ENCODE results near the gene FCHSD1.

FCHSD1 gene

DNA sequence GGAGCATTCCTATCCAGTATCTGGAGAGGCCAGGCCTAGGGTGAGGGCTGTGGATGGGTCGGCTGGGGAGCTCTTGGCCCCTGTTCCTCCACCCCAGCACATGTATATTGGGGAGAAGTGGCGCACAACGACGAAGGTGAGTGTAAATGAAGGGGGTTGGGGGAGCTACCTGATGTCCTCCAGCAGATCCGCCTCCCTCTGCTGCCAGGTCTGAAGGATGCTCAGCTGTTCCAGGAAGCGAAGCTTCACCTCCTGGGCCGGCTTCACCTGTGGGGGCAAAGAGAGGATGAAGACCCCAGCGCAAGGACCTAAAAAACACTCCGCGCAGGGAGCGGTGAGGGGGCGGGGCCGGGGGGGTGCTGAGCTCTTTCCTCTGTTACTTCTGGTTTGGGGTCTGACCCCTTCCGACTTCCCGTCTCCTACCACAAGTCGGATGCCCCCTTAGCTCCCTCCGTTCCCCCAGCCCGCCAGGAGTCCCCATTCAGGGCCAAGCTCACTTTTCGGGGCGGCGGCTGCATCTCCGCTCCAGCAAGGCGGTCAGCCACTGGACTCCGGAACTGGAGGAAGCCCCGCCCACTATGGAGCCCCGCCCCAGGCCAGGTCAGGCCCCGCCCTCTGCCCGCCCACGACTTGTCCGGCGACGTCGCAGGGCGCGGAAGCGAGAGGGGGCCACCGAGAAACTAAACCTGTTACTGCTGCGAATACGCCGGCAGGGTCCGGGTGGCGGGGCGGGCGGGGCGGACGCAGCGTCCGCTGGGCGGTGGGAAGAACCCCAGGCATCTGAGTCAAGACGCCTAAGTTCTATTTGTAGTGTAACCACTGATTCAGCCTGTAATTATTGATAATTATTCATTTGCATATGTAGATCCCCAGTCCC lies at the start of gene FCHSD1:
FCHSD1 (minus strand) TSS at position 568 of the 877 bp plus-strand sequence; CDS start at position 518, 50 bp downstream.
- DNase-seq = peak; percentile 9

- DNase-seq = no peak
These were observed 46.4 kb upstream of the FCHSD1 start for GRCh38 chr5:141697586-141697985.

DNA sequence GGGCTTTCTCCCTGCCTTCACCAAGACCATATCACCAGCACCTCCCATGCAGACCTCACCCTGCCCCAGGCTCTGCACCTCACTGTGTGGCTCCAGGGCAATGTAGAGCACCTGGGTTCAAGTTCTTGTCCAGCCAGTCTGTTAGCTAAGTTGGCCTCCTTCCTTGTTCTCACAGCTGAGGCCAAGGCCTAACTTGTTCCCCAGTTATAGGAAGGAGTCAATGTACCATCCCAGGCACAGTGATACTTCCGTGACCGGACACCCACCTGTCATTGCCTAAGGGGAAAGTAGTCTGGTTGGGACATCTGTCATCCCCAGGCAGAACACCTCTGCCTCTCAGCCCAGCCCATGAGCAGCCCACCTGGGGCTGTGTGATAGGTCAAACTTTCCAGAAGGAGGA lies 45.2 kb upstream of the FCHSD1 start:
- no peak for DNase-seq

- DNase-seq = no peak
These were observed 44.5 kb upstream of the FCHSD1 start for GRCh38 chr5:141695627-141696215.

DNA sequence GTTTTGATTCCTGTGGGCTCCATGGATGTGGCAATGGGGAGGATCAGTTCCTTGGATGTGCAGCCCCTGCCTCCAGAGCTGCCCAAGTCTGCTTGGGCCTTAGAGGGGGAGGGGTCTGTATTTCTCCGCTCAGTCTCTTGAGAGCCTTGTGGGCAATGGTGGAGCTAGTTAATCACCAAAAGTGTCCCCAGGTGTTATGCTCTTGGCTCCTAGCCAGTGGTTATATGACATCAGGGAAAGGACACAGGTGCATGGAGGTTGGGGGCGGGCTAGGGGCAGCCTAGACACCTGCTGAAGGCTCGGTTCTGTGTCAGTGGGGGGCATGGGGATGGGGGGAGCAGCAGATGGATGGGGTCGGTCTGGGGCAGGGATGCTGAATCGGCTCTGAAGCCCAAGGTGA lies 43.3 kb upstream of the FCHSD1 start:
- DNase-seq = no peak

DNA sequence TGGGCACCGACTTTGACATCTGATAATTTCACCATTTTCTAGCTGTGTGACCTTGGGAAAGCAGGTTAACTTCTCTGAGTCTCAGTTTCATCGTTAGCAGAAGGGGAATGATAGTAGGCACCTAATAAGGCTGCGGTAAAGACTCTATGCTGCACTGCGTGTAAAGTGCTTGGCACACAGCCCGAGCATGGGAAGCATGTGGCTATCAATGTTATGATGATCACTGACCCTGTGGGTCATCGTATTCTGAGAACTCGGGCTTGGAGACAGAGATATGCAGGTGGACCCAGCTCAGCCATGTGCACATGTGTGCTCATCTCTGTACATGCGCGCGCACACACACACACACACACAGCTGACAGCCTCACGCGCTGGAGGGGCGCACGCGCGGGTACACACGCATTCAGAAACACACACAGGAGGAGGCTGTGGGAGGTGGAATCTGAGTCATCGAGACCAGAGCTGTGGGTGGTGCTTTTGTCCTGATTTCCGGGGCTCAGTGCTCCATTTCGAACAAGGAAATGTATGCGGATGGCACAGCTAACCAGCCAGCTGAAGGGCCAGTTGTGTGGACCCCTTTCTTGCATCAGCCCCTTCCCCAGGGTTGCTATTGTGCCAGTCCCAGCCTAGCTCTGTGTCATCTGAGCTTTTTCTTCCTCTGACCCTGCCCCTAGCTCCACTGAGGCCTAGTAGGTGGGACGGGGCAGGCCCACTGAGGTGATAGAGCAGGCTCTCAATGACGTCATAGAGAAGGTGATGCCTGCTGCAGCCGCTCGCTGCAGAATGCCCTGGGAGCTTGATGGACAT lies 41.9 kb upstream of the FCHSD1 start:
- no peak for DNase-seq

DNA sequence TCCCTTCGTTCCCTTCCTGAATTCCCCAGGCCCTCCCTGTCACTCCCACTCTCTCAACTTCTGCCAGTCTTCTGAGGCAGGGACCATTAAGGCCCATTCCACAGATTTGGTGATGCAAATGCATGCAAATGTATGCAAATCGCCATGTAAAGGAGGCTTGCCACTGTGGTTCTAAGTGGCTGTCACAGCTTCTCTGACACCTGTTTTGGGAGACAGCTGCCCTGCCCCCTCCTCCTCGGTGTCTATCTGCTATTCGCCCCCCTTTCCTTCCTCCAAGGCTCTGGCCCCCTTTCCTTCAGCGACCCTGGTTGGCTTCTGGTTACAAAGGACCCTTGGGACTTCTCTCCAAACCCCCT lies 41.3 kb upstream of the FCHSD1 start:
- no peak for DNase-seq

DNA sequence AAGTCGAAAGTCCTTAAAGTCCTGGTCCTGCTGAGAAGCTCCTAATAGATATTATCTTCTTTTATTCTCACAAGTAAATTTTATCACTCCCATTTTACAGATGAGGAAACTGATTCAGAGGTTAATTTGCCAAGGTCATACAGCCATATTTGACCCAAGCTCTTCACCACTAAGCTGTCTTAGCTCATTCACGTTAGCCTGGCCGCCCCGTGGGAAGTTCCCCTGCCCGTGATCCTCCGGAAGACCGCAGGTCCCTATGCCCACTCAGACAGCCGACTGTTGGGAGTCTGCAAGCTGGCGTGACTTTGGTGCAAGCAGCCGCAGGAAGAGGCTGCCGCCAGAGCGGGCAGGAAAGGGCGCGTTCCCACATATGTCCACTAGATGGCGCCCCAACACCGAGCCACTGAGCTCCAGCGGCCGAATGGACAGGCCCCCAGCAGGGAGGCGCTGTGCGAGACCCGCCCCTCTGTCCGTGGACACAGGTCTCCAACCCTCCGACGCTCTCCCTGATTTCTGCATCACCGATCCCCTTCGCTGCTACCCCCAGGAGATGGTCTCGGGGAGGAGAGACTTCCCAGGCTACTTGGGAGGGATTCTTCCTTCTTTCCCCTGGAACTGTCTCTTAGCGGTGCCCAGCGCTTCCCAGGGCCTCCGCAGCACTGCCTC lies 40.8 kb upstream of the FCHSD1 start:
- no peak for DNase-seq

GRCh38 chr5:141691286-141691866 lies 40.2 kb upstream of the FCHSD1 start:
- DNase-seq = no peak

DNA sequence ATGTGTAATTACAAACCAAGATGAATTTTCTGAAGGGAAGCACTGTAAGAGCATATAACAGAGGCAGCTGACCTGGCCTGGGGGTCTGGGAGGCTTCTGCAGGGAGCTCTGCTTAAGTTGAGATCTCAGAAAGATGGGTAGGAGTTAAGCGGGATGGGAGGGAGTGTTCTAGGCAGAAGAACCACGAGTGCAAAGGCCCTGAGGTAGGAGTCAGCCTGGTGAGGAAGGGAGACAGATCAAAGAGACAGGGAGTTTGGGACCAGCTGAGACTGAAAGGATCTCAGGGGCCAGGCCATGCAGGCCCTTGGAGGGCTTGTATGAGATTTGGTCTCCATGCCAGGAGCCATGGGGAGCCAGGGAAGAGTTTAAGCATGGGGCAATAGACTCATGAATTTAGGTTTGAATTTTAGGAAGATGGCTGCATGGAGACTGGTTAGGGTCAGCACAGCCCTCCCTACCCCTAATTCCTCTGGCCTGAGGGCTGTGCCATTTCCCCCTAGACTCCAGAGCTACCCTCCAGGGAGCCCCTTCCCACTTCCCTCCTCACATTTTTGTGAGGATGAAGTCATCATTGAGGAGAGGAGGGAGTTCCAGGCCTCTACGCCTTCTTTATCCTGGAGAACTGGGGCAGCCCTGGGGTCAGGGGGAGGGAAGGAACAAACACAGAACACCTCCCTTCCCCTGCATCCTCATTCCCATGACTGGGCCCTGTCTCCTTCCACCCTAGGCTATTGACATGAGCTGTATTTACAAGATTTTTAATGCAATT lies 35.6 kb upstream of the FCHSD1 start:
- no peak for DNase-seq

- no peak for DNase-seq
These were observed 34.4 kb upstream of the FCHSD1 start for GRCh38 chr5:141685591-141685990.

DNA sequence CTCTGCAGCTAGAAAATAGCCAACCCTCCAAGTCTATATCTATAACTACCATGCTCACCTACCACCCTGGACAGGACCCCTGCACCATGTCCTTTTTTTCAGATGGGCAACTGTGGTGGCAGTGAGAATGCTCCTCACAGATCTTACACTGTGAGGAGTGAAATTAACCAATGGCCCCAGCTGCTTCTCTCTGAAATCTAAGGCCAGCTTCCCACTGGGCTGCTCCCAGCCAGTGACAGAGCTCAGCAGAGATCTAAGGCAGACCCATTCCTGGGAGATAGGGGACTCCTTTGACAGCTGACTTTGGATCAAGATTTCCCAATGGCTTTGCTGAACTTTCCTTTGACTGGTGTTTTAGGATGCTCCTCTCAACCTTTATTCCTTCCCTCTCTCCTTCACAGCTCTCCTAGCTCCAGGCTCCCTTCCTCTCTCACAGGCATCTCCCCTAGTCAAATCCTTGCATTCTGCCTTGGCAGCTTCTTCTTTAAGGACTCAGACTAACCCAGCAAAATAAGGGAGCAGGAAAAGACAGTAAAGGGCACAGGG lies 32.5 kb upstream of the FCHSD1 start:
- no peak for DNase-seq

- no peak for DNase-seq
These were observed 30.8 kb upstream of the FCHSD1 start, which contains the start of gene ARAP3 for GRCh38 chr5:141681695-141682641. Gene ARAP3, minus strand, starts transcription at chr5:141682230. Its CDS starts 1,744 bp downstream, at chr5:141680486.

DNA sequence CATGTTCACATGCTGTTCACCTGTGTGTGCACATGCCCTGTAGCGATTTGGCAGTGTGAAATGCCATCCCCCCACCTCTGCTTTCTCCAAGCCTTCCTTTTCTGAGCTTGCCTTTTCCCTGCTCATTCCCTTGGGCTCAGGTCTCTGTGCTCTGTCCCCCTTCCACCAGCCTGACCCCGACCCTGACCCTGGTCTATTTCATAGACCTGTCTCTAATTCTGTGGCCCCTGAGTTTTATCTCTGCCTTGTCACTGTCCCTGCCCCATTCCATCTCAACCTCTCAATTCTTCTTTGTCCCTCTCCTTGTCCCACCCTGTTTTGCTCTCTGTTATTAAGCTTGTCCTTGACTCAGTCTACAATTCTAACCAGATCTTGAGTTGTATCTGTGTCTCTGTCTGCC lies 30.1 kb upstream of the FCHSD1 start:
- DNase-seq = no peak

DNA sequence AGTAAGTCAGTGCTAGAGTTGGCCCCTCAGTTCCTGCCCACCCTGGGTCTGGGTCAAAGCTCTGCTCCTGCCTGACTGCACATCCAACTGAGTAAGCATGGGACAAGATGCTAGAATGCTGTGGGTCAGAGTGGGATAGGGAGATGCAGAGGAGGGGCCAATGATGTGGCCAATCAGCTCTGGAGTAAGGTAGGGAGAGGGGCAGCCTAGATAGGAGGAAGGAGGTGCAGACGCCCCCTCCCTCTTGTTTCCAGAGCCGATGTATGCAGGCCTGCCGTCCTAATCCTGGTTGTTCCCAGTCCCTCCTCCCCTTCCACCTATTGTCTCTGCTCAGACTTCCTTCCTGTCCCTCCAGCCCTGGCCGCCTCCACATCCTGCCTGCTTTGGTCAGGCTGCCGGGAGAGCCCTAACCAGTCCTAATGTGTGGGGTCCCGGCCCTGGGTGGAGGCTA lies 29.6 kb upstream of the FCHSD1 start:
- no peak for DNase-seq

DNA sequence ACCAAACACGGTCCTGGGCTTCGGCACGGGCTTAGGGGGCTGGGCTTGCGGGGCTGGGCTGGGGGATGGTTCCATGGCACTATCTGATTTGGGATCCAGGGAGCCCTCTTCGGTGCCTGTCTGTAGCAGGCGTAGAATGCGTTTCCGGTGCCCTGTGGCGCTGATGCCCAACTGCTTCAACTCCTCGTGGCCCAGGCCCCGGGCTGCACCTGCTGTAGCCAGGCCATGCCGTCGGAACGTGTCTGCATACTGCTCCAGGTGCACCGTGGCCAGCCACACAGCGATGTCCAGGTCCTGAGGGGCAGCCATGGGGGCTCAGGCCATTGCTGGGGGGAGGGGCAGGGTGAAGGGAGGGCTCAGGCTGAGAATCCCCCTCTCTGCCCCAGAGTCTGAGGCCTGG lies 29.0 kb upstream of the FCHSD1 start:
- no peak for DNase-seq

DNA sequence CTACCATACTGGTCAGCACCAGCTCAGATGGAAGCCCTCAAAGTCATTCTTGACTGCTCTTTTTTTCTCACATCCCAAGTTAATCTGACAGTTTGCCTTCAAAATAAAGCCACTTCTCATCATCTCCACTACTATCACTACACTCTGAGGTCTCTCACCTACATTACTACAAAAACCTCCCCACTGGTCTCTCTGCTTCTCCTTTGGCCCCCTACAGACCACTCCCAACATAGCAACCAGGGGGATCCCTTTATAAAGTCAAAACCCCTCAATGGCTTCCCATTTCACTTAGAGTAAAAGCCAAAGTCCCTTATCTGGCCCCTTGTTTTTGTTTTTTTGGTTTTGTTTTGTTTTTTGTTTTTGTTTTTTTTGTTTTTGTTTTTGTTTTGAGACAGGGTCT lies 26.2 kb upstream of the FCHSD1 start:
- no peak for DNase-seq

DNA sequence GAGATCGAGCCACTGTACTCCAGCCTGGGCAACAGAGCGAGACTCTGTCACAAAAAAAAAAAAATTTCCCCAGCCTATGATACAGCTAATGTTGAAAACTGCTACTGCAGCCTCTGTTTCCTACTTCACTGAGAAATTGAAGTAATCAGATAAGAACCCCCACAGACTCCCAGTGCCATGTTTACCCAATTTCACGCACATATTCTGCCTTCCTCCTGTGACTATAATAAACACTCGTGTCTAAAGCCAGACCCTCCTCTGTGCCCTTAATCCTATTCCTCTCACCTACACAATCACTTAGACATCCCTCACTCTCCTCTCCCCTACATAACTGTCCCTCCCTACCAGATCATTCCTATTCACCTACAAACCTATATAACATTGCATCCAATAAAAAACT lies 24.5 kb upstream of the FCHSD1 start:
- DNase-seq = no peak

DNA sequence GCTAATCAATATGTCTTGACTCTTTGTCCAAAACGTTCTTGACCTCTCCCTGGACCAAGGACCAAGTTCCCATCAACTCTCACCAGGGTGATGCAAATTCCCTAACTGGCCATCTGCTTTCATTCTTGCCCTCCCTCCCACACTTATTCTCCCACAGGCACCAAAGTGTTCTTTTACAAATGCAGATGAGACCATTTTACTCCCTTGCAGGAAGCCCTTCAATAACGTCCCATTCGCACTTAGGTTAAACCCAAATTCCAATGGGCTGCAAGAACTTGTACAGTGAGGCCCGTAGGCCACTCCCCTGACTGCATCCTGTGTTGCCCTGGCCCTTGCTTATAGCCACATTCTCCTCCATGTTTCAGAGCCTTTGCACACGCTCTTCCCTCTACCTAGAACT lies 23.5 kb upstream of the FCHSD1 start:
- no peak for DNase-seq

Measured in NCI-H1417 treated with DMSO at 0.1 percent for 48 hours (cell line).